OCI-M2 (cell line): Measurements from ENCODE around the gene GNPTAB.
"Not testable (repeated sequence)": the region's sequence is repeated elsewhere in the genome, so short reads cannot be mapped to it uniquely, and the experiment has no call there.

Source experiments
- DNase-seq: peaks from one replicate; lab custom pipeline; 2025; ENCODE audit not compliant: unreplicated experiment; lab: John Stamatoyannopoulos, UW

Gene GNPTAB

DNA sequence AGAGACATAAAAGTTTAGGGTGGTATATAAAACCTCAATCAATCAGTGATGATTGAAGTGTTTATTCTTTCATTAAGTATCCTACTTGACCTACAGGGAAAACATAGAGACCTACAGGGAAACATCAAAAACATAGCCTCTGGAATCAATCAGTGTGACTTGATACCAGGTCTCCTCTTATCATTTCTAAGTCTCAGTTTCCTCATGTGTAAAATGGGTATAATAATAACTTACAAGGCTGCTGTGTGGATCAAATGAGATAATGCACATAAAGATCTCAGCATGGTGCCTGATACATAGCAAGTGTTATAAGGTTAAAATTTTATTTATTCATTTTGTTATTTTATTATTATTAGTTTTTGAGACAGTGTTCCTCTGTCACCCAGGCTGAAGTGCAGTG is 22.2 kb upstream of the GNPTAB start:
- DNase-seq = no peak

DNA sequence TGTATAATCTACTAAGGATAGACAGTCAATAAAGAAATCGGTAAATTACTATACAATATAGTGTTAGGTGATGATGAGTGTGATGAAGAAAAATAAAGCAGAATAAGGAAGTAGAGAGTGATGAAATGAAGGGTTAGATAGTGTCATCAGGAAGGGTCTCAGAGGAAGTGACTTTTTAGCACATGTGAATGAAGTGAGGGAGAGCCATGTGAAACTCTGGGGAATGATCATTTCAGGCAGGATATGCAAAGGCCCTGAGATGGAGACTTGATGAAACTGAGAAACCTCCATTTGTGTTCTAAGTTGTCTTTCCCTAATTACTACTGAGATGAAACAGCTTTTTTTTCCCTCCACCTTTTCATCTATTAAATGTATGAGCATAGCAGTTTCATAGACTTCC is 19.4 kb upstream of the GNPTAB start:
- no peak for DNase-seq

DNA sequence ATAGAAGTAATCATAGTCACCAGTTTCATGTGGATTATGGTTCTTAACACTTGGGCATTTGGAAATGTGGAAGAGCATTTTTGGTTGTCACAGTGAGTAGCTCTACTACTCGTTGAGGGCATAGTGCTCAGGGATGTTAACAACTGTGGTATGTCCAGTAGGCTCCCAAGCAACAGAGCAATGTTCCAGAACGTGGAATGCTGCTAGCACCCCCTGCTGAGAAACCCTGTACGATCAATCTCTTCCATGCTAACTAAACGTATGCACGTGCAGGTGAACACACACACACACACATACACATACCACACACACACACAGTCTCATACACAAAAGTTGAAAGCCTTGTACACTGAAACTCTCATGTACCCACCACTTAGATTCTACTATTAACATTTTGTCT is 16.6 kb upstream of the GNPTAB start:
- no peak for DNase-seq

DNA sequence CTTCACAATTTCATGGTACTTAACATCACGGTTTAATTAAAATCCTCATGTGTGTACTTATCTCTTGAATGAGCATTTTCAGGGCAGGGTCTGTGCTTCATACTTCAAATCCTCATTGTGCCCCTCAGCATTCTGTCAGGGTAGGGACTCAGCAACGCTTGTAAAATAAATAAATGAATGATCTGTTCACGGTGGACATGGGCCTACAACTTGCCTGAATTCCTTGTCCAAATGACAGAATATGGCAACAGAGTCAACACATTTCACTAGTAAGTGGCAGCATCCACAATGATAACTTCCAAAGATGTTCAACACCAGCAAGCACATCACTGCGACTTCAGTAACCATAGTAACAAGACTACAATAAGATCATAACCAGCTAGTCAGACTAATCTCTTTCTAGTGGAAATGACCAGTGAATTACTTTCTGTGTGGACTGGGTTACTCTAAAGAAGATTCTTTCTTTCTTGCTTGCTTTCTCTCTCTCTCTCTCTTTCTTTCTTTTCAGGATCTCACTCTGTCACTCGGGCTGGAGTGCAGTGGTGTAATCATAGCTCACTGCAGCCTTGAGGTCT is 14.5 kb upstream of the GNPTAB start:
- DNase-seq = no peak

DNA sequence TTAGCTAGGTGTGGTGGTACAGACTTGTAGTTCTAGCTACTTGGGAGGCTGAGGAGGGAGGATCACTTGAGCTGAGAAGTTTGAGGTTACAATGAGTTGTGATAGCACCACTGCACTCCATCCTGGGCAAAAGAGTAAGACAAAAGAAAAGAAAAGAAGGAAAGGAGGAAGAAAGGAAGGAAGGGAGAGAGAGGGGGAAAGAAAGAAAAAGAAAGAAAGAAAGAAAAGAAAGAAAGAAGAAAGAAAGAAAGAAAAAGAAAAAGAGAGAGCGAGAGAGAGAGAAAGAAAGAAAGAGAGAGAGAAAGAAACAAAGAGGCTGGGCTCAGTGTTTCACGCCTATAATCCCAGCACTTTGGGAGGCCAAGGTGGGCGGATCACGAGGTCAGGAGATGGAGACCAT is 10.3 kb upstream of the GNPTAB start:
- no peak for DNase-seq

DNA sequence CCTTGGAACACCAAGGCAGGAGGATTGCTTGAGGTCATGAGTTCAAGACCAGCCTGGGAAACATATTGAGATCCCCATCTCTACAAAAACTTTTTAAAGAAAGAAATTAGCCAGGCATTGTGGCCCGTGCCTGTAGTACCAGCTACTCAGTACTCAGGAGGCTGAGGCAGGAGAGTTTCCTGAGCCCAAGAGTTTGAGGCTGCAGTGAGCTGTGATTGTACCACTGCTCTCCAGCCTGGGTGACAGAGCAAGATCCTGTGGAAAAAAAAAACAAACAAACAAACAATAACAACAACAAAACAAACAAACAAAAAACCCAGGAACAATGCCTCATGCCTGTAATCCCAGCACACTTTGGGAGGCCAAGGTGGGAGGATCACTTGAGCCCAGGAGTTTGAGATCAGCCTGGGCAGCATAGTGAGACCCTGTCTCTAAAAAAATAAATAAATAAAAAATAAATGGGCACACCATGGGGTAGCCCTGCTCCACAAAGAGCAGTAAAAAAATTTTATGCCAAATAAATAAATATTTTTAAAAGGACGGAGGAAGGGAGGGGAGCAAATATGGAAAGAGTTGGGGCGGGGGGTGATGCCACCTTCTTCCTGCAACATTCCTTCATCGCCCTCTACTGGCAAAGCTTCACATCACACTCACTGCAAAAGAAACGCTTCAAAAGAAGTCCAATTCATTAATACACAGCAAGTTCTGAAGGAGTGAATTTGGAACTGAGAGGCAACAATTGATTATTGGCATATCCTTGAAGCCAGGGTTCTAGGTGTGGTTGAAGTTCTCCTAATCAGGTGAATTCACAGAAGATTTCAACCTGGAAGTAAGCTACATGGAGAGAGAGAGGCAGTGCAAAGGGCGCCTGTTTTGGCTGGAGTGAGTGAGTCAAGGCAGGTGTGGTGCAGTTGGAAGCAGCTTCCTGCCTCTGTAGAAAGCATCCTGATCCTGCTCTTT is 8.8 kb upstream of the GNPTAB start:
- no peak for DNase-seq

DNA sequence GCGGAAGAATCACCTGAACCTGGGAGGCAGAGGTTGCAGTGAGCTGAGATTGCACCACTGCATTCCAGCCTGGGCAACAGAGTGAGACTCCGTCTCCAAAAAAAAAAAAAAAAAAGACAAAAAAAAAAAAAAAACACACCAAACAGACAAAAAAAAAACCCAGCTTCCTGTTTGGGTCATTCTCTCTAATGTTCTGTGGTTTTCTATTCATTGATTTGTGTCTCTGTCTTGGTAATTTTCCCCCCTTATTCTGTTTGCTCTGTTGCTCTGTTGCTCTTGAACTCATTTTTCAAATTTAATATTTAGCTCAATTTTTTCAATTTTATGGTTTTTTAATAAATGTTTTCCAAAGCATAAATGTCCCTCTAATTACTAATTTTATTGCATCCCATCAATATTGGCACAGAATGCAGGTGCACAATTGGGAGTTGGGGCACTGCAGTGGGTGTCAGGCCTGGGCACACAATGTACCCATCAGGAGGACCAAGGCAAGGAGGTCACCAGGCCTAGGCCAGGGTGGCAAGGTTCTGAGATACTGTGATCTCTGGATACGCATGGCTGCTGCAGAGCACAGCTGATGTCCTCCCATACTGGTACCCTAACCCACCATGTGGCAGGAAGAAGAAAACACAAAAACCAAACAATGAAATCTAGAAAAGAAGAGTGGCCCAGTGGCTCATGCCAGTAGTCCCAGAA is 8.0 kb upstream of the GNPTAB start:
- no peak for DNase-seq

DNA sequence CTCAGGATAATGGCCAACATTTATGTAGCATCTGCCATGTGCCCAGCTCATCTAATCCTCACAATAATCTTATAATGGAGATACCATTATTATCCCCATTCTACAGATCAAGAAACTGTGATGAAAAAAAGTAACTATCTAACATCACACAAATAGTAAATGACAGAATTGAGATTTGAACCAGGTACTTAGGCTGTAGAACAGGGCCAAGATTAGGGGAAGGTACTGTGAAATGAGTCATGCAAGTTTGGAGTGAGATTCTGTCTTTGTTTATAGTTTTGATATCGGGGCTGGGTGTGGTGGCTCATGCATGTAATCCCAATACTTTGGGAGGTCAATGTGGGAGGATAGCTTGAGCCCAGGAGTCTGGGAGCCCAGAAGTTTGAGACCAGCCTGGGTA is 1.3 kb upstream of the GNPTAB start:
- DNase-seq = no peak

DNA sequence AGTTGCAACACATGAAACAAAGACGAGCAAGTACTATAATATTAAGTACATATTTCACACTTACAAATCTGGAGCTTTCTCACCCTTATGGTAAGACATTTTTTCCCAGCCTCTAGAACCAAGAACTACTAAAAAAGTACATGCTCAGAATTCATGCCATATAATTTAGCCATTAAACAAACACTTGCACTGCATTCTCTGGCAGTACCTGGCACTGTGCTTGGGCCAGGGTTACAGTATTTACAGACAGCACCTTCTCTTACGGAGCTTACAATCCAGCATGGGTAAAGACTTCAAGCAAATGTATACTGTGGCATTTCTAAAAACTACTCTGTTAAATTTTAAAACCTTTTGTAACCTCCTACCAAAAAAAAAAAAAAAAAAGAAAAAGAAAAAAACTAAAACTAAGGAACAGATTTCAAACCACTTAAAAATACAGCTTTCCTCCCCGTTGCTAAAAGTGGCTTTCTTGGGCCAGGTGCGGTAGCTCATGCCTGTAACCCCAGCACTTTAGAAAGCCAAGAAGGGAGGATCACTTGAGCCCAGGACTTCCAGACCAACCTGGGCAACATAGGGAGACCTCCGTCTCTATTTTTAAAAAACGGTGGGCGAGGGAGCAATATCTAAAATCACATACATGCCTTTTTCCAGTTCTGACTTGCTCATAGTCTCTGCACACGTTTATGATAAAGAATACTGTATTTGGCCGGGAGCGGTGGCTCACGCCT is 956 bp downstream of the GNPTAB start:
- no peak for DNase-seq

DNA sequence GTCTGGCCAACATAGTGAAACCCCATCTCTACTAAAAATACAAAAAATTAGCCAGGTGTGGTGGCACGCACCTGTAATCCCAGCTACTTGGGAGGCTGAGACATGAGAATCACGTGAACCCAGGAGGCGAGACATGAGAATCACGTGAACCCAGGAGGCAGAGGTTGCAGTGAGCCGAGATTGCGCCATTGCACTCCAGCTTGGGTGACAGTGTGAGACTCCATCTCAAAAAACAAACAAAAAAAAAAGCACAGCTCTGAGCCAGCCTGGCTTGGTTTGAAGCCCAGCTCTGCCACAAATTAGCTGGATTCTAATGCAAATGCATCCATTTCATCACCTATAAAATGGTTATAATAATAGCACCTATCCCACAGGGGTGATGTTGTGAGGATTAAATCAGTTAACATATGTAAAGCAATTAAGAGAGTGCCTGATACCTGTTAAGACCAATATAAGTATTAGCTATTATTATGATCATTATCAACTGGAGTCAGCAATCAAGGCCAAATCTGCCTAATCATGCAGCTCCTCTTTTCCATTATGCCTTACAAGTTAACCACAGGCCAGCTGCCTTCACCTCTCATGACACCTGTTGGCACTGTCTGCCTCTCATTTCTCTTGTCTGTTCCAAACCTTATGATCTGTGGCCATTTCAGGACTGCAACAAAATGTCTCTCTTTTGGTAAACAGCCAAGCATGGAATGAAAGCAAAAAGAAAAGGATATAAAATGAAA is 2.1 kb downstream of the GNPTAB start:
- no peak for DNase-seq

DNA sequence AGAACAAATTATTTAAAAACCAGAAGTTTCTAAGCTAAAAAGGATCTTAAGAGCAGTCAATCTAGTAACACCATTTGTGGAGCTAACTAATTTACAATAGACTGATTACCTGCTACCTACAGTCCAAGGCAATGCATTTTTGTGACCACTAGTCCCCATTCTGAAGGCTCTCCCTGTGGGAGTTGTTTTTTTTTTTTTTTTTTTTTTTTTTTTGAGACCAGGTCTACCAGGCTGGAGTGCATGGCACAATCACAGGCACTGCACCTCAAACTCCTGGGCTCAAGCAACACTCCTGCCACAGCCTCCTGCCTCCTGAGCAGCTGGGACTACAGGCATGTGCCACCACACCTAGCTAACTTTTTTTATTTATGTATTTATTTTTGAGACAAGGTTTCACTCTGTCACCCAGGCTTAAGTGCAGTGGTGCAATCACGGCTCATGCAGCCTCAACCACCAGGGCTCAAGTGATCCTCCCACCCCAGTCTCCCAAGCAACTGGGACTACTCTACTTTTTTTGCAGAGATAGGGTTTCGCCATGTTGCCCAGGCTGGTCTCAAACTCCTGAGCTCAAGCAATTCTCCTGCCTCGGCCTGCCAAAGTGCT is 3.9 kb downstream of the GNPTAB start:
- no peak for DNase-seq

DNA sequence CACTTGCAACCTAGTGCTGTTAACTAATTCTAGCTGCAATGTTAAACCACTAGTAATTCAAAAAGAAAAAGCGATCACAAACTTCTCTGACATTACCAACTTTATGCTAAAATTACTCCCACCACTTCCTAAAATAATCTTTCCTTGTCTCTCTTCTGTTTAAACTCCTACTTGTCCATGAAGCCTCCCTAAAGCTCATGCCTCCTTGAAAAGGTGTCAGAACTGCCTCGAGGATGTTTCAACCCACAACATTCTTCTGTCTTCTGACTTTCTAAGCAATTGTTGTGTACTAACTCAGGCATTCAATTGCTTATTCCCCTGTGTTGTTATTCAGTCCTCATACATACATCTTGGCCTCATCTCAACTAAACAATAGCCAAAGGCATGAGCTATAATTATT is 5.9 kb downstream of the GNPTAB start:
- no peak for DNase-seq

DNA sequence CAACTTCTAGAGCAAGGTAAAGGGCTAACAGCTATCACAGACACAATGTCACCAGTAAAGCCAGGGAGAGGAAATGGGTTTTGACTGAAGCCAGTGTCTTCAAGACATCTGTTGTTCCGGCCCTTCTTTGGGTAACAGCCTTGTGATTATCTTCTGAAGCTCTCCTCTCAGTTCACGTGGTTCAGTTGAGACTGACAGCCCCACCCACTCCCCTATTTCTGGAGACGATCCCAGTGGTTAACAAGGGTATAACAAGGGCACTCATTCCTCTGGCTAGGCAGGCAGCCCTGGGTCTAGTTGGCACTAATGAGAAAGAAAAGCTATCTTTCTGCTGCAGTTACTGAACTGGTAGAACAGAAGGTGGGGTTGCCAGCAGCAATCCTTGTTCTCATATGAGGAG is 6.9 kb downstream of the GNPTAB start:
- peak; percentile 14 for DNase-seq

DNA sequence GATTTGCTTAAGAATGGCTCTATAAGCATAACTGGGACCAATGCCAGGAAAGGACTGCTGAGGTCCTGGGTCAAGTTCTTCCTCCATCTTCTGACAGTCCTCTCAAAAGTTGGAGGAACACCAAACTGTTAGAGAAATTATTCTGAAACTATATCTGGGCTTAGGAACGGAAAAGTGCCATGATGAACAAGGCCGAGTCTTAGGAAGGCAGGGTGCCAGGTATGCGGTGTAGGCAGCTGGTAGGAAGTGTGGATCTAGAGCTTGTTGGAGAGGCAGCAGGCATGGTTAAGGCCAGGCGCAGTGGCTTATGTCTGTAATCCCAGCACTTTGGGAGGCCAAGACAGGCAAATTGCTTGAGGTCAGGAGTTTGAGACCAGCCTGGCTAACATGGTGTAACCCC is 7.7 kb downstream of the GNPTAB start:
- DNase-seq = no peak

DNA sequence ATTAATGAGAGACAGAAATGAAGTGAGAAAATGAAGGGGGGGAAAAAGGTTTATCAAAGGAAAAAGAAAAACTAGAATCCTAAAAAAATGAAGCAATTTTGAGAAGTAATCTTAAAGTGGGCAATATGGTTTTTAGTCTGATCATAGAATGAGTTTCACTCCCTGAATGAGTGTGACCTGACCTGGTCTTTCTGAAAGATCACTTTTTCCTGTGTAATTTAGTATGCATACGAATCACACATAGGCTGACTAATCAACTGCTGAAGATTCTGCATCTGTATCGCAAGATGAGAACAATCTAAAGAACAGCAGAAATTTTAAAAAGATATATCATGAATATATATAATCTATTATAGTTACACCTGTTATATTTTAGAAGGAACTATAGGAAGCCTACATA is 11.3 kb downstream of the GNPTAB start:
- DNase-seq = no peak

DNA sequence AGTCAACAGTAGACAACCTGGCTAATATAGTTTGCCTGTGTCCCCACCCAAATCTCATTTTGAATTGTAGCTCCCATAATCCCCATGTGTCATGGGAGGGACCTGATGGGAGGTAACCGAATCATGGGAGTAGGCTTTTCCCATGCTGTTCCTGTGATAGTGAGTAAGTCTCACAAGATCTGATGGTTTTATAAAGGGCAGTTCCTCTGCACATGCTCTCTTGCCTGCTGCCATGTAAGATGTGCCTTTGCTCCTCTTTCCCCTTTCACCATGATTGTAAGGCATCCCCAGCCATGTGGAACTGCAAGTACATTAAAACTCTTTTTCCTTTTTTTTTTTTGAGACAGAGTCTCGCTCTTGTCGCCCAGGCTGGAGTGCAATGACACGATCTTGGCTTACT is 12.1 kb downstream of the GNPTAB start:
- not testable (repeated sequence) for DNase-seq

DNA sequence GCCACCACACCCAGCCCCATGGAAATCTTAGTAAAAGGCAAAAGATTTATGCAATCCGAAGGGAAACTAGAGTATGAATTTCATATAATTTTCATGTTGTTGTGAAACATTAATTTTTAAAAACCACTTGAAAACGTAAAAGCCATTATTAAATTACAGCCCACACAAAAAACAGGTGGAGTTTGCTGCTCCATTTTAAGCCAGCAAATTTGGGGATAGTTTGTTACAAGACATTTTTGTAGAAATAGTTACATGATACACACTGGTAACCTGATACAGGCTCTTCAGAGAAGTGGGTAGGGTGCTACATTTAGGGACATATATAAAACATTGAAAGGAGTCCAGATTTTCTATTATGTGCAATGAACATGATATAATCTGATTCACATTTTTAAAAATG is 17.6 kb downstream of the GNPTAB start:
- no peak for DNase-seq

DNA sequence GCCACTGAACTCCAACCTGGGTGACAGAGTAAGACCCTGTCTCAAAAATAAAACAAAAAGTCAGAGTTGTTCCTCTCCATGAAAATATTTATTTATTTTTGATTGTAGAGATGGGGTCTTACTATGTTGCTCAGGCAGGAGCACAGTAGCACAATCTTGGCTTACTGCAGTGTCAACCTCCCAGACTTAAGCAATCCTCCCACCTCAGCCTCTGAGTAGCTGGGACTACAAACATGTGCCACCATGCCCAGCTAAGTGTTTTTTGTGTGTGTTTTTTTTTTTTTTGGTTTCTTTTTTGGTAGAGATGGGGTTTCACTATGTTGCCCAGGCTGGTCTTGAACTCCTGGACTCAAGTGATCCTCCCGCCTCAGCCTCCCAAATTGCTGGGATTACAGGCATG is 18.0 kb downstream of the GNPTAB start:
- not testable (repeated sequence) for DNase-seq

DNA sequence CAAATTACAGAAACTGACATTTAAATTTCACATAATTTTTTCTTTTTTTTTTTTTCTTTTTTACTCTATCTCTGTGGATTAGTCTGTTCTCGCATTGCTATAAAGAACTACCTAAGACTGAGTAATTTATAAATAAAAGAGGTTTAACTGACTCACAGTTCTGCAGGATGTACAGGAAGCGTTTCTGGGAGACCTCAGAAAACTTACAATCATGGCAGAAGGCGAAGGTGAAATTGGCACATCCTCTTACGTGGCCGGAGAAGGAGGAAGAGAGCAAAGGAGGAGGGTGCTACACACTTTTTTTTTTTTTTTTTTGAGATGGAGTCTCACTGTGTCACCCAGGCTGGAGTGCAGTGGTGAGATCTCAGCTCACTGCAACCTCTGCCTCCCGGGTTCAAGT is 19.4 kb downstream of the GNPTAB start:
- not testable (repeated sequence) for DNase-seq

DNA sequence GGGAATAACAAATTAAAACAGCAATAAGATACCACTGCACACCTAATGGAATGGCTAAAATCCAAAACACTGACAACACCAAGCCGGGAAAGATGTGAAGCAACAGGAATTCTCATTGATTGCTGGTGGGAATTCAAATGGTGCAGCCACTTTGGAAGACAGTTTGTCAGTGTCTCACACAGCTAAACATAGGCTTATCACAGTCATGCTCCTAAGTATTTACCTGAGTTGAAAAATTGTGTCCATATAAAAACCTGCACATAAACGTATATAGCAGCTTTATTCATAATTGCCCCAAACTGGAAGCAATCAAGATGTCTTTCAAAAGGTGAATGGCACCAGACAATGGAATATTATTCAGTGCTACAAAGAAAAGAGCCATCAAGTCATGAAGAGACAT is 21.6 kb downstream of the GNPTAB start:
- no peak for DNase-seq
